Raji (cell line): ENCODE measurements around the gene TUBG1.

Experiments used
- POLR2A ChIP-seq: IDR thresholded peaks from 2 replicates; pipeline ENCODE4 v1.6.1; 2011; ENCODE audit warnings: low read depth, low read length, control low read depth; ENCODE audit not compliant: insufficient read depth

Gene TUBG1

GRCh38 chr17:42571435-42572225 lies 37.9 kb upstream of the TUBG1 start:
- TF ChIP-seq POLR2A = no peak

DNA sequence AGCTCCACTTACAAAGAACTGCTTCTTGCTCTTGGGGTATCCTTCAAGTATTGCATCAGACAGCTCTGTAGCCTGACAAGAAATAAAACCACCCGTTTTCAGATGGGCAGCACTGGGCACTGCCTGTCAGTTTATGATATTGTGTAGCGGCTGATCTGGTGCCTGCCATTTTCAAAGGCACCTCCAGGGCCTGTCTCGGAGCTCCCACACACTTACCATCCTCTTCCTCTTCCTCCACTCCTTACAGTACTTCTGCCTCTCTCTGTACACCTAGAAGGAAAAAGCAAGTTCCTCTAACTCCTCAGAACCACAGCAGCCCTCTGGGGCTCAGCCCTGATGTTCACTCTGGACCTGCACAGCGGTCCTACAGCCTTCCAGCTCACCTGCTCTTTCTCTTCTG lies 36.4 kb upstream of the TUBG1 start:
- 0 out of 2 replicates have a peak, but pooled peaks have one; percentile 10 for TF ChIP-seq POLR2A

DNA sequence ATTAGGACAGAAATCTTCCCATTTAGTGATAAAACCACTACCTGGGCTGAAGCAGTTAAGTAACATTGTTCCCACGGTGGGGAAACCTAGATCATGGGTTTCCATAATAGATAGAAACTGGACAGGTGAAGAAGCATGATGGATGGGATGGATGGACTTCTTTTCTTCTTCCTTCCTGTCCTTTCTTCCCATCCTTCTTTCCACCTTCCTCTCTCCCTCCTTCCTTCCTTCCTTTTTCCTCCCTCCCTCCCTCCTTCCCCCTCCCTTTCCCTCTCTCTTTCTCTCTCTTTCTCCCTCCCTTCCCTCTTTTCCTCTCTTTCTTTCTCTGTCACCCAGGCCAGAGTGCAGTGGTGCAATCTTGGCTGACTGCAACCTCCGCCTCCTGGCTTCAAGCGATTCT lies 35.0 kb upstream of the TUBG1 start:
- TF ChIP-seq POLR2A = no peak

DNA sequence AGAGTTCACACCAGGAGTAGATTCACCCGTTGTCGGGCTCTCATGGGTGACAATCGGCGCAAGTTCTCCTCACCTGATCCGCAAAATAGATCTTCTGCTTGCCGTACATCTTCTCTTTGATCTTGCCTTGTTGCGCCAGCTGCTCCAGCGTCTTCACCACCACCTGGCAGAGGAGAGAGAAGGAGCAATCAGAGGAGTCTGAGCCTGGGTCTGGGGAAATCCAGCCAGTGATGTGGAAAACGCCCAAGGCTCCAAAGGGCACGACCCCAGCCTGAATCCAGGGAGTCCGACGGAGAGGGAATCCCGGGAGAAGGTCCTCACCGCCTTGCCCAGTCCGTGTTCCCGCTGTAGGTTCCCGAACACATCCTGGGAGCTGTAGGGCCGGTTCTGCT lies 32.3 kb upstream of the TUBG1 start:
- no peak for TF ChIP-seq POLR2A

GRCh38 chr17:42577532-42578281 lies 31.8 kb upstream of the TUBG1 start, which contains the start of gene PSMC3IP:
TSS of gene PSMC3IP (minus strand) at chr17:42577729. CDS start at chr17:42577686, 43 bp downstream.
- TF ChIP-seq POLR2A = peak; percentile 81

GRCh38 chr17:42578282-42578869 lies 31.1 kb upstream of the TUBG1 start:
- 0 out of 2 replicates have a peak, but pooled peaks have one; percentile 22 for TF ChIP-seq POLR2A

GRCh38 chr17:42579794-42580551 lies 29.5 kb upstream of the TUBG1 start:
- no peak for TF ChIP-seq POLR2A

- TF ChIP-seq POLR2A = no peak
These were observed 27.7 kb upstream of the TUBG1 start for GRCh38 chr17:42581744-42582270.

- no peak for TF ChIP-seq POLR2A
These were observed 24.6 kb upstream of the TUBG1 start for GRCh38 chr17:42584880-42585279.

DNA sequence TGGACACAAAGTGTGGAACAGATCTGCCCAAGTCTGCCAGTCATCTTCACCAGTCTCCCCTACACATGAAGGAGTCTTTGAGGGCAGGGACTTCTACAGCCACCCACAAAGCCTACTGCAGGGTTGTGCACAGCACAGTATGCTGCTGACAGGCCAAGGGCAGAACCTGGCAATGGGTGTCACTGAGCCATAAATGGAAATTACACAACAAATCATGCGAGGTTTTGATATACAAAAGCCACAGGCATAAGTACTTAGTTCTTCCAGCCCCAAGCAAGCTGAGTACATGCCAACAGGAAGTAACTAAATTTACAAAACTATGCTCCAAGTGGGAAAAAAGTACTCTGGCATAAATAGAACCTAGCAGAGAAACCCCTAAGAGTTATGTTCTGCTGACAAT lies 24.1 kb upstream of the TUBG1 start:
- TF ChIP-seq POLR2A = no peak

GRCh38 chr17:42586514-42587230 lies 22.8 kb upstream of the TUBG1 start:
- no peak for TF ChIP-seq POLR2A

DNA sequence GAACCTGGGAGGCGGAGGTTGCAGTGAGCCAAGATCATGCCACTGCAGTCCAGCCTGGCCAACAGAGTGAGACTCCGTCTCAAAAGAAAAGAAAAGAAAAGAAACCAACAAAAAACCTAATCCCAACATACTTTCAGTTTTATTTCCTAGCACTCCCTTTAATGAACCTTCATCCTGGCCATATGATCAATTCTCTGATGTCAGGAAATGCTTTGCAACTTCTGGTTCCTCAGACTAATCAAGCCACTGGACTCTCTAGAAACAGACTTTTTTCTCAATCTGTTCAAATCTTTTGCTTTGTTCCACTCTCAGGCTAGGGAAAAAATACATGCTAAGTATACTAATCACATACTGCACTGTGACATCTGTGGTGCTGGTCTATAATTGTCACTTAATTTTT lies 18.6 kb upstream of the TUBG1 start:
- no peak for TF ChIP-seq POLR2A

- TF ChIP-seq POLR2A = no peak
These were observed 18.1 kb upstream of the TUBG1 start for GRCh38 chr17:42591411-42591810.

DNA sequence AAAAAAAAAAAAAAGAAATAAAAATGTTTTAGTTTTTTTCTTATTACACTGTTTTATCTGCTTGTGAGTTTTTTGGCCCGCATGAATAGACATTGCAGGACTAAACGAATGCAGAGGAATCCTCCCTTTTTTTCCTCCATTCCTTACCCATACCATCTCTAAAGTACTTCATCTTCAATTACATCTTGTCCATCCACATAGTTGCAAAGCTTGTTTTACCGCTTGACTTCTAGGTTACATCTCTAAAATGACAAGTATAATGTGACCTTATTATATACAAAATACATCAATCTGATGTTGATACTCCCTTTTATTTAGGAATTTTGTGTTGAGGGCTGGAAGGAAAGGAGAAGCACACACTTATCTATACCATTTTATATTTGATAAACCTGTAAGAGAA lies 13.1 kb upstream of the TUBG1 start:
- TF ChIP-seq POLR2A = no peak
